Midbrain (tissue), 1 donor: ENCODE data around the gene KIRREL3.

Experiments used
- DNase-seq: peaks from one replicate; lab custom pipeline; 2025; lab: John Stamatoyannopoulos, UW

The KIRREL3 gene

GRCh38 chr11:126781942-126782341 is 218.6 kb downstream of the KIRREL3 start:
- DNase-seq: no peak

GRCh38 chr11:126776119-126776518 is 224.5 kb downstream of the KIRREL3 start:
- no peak for DNase-seq

DNA sequence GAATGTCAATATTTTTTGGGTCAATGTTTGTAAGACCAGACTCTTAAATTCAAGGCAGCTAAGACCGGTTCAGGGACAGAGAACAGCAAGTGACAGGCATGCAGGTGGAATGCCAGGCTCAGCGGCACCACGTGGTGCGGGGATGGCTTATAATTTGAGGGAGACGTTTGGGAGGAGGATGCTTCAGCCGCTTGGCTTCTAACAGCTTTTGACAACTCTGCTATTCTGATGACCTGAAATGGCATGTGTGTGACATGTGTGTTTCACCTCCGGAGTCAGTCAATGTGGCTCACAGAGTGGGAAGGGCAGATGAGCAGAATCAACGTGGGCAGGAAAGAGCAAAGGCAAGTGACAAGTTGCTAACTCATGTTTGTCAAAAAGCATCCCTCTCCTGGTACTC is 228.3 kb downstream of the KIRREL3 start:
- DNase-seq: no peak

DNA sequence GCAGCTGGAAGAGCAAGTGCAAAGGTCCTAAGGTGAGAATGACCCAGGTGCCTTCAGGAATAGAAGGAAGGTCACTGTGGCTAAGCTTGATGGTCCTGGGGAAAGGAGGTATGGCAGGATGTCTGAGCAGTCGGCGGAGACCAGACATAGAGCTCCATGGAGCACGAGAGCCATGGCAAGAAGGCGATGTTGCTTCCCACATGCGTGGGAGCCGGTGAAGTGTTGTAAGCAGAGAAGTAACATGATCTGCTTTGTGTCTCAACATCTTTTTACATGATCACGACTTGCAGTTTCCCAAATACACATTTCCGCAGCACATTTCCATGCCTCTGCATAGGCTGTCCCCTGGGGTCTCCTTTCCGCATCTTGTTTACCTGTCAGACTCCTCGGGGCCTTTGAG is 231.9 kb downstream of the KIRREL3 start:
- no peak for DNase-seq

GRCh38 chr11:126766440-126766839 is 234.1 kb downstream of the KIRREL3 start:
- no peak for DNase-seq

DNA sequence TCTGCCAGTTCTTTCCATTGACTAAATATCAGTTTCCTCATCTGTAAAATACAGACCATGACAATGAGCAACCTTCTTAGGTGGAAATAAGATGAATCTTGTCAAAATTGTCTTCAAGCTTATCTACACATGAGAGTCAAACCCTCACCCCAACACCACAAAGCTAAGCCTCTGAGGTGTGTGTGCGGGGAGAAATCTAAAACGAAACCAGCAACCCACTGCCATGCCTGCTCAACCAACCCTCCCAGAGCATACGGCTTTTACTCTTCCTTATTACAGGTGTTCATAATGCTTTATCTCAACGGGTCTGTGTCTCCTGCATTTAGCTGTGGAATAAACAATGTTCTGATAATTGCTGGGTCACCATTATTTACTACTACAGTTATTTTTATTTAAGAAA is 235.4 kb downstream of the KIRREL3 start:
- DNase-seq: no peak

DNA sequence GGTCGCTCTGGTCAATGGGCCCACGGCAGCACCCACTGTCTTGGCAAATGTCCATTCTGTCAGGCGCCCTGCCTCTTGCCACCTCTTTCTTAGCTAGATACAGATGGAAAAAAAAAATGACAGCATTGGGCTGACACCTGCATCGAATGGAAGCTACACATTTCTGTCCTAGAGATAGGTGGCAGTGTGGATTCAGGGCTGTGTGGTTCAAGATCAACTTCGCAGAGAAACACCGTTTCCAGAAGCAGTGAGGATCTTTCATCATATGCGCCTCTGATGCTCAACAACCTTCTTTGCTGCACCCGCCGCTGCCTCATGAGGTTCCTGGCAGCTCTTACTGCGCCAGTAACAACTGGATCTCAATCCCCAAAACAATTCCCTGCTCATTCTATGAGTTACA is 236.3 kb downstream of the KIRREL3 start:
- no peak for DNase-seq

GRCh38 chr11:126756855-126757254 is 243.7 kb downstream of the KIRREL3 start:
- no peak for DNase-seq

- DNase-seq: no peak
Observed at GRCh38 chr11:126756421-126756820, 244.1 kb downstream of the KIRREL3 start.

DNA sequence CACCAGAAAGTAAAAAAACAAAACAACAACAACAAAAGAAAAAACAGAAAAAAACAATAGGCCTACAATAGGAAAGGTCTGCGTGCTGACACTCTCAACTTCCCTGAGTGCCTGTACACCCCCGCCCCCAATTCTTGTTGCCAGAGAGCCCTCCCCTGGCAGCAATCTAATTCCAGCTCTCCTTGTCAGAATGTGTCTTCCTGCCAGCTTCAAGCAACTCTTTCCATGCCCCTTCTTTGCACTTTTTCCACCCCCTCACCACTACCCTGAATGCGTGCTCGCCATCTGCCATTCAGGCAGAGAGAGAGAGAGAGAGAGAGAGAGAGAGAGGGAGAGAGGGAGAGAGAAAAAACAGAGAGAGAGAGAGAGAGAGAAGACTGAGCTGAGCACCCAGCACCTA is 245.0 kb downstream of the KIRREL3 start:
- DNase-seq: no peak

- no peak for DNase-seq
Observed at GRCh38 chr11:126754591-126755426, 245.8 kb downstream of the KIRREL3 start.

DNA sequence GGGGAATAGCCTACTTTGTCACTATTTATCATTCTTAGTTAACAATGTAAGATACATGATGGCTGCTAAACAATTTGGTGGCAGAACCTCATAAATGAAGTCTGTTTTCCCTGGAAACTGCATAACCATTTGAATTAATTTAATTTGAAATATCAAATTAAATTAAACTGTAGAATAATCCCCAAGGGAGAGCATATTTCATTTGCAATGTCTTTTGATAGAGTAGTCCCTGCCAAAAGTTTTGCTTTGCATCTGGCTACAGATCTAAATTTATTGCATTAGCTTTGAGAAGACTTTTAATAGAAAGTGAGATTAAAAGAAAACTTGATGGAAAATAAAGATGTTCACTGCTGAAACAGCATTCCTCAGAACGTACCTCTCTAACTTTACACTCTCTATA is 246.6 kb downstream of the KIRREL3 start:
- DNase-seq: no peak

GRCh38 chr11:126751242-126751641 is 249.3 kb downstream of the KIRREL3 start:
- DNase-seq: no peak

GRCh38 chr11:126748793-126749192 is 251.8 kb downstream of the KIRREL3 start:
- DNase-seq: no peak

GRCh38 chr11:126748100-126748791 is 252.3 kb downstream of the KIRREL3 start:
- no peak for DNase-seq

DNA sequence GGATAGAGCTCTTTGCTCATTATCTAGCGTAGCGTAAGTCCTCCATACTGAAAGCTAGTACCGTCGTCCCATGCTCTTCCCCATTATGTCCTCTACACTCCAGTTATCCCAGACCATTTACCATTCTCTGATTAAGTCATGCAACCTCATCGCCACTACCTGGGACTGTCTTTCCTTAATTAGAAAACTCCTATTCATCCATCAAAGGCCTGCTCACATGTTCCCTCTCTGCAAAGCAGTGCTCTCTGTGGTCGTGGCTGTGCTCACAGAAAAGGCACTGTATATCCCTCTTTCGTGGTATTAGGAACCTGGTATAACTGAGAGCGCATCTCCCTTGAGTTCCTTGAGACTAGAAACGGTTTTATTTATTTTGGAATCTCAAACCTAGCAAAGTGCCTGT is 253.3 kb downstream of the KIRREL3 start:
- DNase-seq: no peak

DNA sequence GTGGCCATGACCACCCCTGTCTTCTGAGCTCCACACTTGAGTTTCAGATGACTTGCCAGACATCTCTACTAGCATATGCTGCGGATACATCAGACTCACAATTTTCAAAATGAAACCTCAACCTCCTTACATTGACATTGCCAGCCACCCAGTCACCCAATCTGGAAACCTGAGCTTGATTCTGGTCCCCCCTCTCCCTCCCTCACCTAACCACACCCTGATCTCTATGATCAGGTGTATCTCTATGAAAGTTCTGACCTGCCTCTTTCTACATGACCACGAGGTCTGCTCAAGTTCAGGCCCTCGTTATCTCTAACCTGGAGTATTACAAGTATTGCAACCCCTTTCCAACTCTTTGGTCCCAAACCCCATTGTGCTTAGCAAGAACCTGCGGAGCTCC is 254.1 kb downstream of the KIRREL3 start:
- DNase-seq: no peak

DNA sequence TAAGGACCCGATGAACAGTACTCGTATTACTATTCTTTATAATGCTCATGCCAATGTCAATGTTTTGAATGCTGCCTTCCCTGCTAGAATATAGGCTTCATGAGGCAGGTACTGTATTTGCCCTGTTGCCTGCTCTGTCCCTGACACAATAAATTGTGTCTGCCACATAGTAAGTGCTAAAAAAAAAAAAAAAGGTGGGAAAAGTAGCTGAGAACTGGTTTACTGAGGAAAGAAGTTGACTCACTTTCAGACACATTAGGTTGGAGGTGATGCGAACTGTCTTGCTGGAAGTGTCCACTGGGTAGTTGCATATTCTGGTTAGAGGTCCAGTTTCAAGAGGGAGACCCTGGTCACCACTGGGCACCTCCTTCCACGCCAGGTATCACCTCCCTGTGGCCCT is 255.9 kb downstream of the KIRREL3 start:
- DNase-seq: no peak

DNA sequence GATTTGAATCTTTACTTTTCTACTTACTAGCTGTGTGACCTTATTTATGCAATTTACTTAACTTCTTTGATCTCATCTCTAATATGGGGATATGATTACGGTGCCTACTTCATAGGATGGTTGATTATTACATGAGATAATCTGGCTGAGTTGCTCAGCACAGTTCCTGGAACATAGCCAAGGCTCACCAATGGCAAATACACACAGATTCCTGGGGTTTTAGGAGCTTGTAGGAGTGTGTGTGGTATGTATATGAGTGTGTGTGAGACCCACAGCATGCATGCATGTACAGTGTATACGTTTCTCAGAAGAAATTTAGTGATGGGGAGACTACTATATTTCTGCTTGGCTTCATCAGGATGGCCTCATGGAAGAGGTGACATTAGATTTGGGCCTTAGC is 256.9 kb downstream of the KIRREL3 start:
- DNase-seq: no peak

DNA sequence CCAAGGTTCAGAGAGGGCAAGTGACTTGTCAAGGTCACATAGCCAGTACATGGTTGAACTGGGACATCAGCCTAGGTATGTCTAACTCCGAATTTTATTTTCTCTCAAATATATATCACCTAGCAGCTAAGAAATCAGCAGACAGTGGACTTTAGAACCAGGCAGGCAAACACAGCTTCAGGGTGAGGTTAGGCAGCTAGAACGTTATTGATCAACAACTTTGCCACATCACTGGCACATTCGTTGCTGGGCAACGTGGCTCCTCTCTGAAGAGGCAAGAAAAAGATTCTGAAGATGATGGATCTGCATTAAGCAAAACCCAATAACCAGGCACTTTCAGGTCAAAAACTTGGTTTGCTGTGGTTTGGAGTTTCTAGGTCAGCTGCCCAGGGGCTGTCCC is 258.0 kb downstream of the KIRREL3 start:
- no peak for DNase-seq

GRCh38 chr11:126740846-126741245 is 259.7 kb downstream of the KIRREL3 start:
- no peak for DNase-seq

- DNase-seq: no peak
Observed at GRCh38 chr11:126739499-126740145, 260.9 kb downstream of the KIRREL3 start.
